ENCODE measurements around the gene FAM3D. TPM values are rescaled to one million over a fixed set of nuclear protein-coding genes. Genes with fewer than 3 reads are reported as not detected.

The FAM3D gene
- total RNA-seq, 1 experiment from 2014 or later: 0.32 TPM

- no peak for TF ChIP-seq CBX3 (IDR thresholded peaks at IDR 0.05; ENCODE audit: low read depth)
- TF ChIP-seq SRF (IDR thresholded peaks at IDR 0.05; ENCODE audit: low read depth): no peak
- TF ChIP-seq, protein P1, sequence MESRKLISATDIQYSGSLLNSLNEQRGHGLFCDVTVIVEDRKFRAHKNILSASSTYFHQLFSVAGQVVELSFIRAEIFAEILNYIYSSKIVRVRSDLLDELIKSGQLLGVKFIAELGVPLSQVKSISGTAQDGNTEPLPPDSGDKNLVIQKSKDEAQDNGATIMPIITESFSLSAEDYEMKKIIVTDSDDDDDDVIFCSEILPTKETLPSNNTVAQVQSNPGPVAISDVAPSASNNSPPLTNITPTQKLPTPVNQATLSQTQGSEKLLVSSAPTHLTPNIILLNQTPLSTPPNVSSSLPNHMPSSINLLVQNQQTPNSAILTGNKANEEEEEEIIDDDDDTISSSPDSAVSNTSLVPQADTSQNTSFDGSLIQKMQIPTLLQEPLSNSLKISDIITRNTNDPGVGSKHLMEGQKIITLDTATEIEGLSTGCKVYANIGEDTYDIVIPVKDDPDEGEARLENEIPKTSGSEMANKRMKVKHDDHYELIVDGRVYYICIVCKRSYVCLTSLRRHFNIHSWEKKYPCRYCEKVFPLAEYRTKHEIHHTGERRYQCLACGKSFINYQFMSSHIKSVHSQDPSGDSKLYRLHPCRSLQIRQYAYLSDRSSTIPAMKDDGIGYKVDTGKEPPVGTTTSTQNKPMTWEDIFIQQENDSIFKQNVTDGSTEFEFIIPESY (IDR thresholded peaks at IDR 0.05; ENCODE audit: extremely low read depth, insufficient replicate concordance, low read length): no peak
- TF ChIP-seq JUND (IDR thresholded peaks at IDR 0.05): no peak
- TF ChIP-seq EZH2 (IDR thresholded peaks at IDR 0.05): no peak
- no peak for TF ChIP-seq SIN3A (IDR thresholded peaks at IDR 0.05; ENCODE audit: low read depth)
- TF ChIP-seq CTCF (IDR thresholded peaks at IDR 0.05 in 2 of 3, conservative IDR thresholded peaks at IDR 0.05 in 1 of 3; ENCODE audit: borderline replicate concordance in 1 of 3, insufficient read depth in 1 of 3, low read depth in 2 of 3, low read length in 2 of 3): no peak
- TF ChIP-seq, protein P2, sequence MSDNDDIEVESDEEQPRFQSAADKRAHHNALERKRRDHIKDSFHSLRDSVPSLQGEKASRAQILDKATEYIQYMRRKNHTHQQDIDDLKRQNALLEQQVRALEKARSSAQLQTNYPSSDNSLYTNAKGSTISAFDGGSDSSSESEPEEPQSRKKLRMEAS (IDR thresholded peaks at IDR 0.05): no peak
- TF ChIP-seq SP1 (IDR thresholded peaks at IDR 0.05; ENCODE audit: low read depth): no peak
- TF ChIP-seq EGR1 (IDR thresholded peaks at IDR 0.05; ENCODE audit: low read depth): no peak
- no peak for TF ChIP-seq ELF1 (IDR thresholded peaks at IDR 0.05; ENCODE audit: borderline replicate concordance, low read depth)
- TF ChIP-seq FOSL1 (IDR thresholded peaks at IDR 0.05; ENCODE audit: low read depth): no peak
- no peak for TF ChIP-seq TCF7L2 (IDR thresholded peaks at IDR 0.05; ENCODE audit: borderline replicate concordance, extremely low read depth, insufficient read depth, insufficient read length)
- TF ChIP-seq, protein P3, sequence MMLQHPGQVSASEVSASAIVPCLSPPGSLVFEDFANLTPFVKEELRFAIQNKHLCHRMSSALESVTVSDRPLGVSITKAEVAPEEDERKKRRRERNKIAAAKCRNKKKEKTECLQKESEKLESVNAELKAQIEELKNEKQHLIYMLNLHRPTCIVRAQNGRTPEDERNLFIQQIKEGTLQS (IDR thresholded peaks at IDR 0.05): no peak
- no peak for TF ChIP-seq POLR2A (IDR thresholded peaks at IDR 0.05; ENCODE audit: borderline replicate concordance, extremely low read depth, insufficient read depth, insufficient read length)
- no peaks in the 10 kb centered on the region for H3K9me2 ChIP-seq (ENCODE audit: insufficient read depth)
- no peaks in the 10 kb centered on the region for H3K36me3 ChIP-seq (ENCODE audit: control insufficient read depth in 1 of 2, insufficient read depth in 2 of 2, low read length in 2 of 2)
- H3K4me2 ChIP-seq (ENCODE audit: low read length): no peak overlapping the region
- DNase-seq (ENCODE audit: low read depth, low spot score) (no peak), ATAC-seq (no peak)
- H3K79me2 ChIP-seq (ENCODE audit: insufficient read depth, low read length): no peaks in the 10 kb centered on the region
- H3K9ac ChIP-seq (ENCODE audit: low read length): no peak overlapping the region
- H3K4me3 ChIP-seq (replicated peaks in 1 of 2; ENCODE audit: low read depth in 1 of 2, low read length in 2 of 2): no peak overlapping the region
- no peaks in the 10 kb centered on the region for H3K9me3 ChIP-seq (ENCODE audit: control insufficient read depth in 1 of 2, insufficient read depth in 1 of 2, low read depth in 1 of 2, low read length in 2 of 2)
- H4K20me1 ChIP-seq (ENCODE audit: insufficient read depth): no peaks in the 10 kb centered on the region
- H3K27ac ChIP-seq (ENCODE audit: low read depth, low read length): no peak overlapping the region
- intact Hi-C loops (cut with micrococcal nuclease): no loop called here
- RAD21 ChIA-PET (ENCODE audit: low non-redundant PET in 1 of 2, low total read pairs in 2 of 2, uncharacterized antibody in 2 of 2, unreplicated experiment in 2 of 2): no interaction called here
- no peak overlapping the region for H2AFZ ChIP-seq (ENCODE audit: low read depth, low read length, poor library complexity, severe bottlenecking)
- peaks cover 27% of the 10 kb centered on the region for H3K27me3 ChIP-seq (ENCODE audit: insufficient read depth, low read length)
- no TSS peak for BruUV-seq (replicated peaks)
- POLR2A ChIA-PET: no interaction called here
- H3K4me1 ChIP-seq (ENCODE audit: control insufficient read depth in 1 of 2, insufficient read depth in 2 of 2, low read length in 2 of 2): no peaks in the 10 kb centered on the region
- CTCF ChIA-PET: no interaction called here
Observed at GRCh38 chr3:58672880-58673279, 6.3 kb upstream of the FAM3D start.
